ENCODE results near the gene LHCGR. TPM values are rescaled to one million over a fixed set of nuclear protein-coding genes. Genes with fewer than 3 reads are reported as not detected.

Gene LHCGR
- total RNA-seq, 1 experiment from 2014 or later = 0.31 TPM

GRCh38 chr2:48754874-48755273 is 650 bp downstream of the LHCGR start (continued):
- TF ChIP-seq, protein P1, sequence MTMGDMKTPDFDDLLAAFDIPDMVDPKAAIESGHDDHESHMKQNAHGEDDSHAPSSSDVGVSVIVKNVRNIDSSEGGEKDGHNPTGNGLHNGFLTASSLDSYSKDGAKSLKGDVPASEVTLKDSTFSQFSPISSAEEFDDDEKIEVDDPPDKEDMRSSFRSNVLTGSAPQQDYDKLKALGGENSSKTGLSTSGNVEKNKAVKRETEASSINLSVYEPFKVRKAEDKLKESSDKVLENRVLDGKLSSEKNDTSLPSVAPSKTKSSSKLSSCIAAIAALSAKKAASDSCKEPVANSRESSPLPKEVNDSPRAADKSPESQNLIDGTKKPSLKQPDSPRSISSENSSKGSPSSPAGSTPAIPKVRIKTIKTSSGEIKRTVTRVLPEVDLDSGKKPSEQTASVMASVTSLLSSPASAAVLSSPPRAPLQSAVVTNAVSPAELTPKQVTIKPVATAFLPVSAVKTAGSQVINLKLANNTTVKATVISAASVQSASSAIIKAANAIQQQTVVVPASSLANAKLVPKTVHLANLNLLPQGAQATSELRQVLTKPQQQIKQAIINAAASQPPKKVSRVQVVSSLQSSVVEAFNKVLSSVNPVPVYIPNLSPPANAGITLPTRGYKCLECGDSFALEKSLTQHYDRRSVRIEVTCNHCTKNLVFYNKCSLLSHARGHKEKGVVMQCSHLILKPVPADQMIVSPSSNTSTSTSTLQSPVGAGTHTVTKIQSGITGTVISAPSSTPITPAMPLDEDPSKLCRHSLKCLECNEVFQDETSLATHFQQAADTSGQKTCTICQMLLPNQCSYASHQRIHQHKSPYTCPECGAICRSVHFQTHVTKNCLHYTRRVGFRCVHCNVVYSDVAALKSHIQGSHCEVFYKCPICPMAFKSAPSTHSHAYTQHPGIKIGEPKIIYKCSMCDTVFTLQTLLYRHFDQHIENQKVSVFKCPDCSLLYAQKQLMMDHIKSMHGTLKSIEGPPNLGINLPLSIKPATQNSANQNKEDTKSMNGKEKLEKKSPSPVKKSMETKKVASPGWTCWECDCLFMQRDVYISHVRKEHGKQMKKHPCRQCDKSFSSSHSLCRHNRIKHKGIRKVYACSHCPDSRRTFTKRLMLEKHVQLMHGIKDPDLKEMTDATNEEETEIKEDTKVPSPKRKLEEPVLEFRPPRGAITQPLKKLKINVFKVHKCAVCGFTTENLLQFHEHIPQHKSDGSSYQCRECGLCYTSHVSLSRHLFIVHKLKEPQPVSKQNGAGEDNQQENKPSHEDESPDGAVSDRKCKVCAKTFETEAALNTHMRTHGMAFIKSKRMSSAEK (CRISPR knock-in tag; IDR thresholded peaks at IDR 0.05; ENCODE audit: borderline replicate concordance) = no peak
- no peak for TF ChIP-seq NR1H2 (CRISPR knock-in tag; IDR thresholded peaks at IDR 0.05)
- TF ChIP-seq, protein P2, sequence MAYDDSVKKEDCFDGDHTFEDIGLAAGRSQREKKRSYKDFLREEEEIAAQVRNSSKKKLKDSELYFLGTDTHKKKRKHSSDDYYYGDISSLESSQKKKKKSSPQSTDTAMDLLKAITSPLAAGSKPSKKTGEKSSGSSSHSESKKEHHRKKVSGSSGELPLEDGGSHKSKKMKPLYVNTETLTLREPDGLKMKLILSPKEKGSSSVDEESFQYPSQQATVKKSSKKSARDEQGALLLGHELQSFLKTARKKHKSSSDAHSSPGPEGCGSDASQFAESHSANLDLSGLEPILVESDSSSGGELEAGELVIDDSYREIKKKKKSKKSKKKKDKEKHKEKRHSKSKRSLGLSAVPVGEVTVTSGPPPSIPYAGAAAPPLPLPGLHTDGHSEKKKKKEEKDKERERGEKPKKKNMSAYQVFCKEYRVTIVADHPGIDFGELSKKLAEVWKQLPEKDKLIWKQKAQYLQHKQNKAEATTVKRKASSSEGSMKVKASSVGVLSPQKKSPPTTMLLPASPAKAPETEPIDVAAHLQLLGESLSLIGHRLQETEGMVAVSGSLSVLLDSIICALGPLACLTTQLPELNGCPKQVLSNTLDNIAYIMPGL (CRISPR knock-in tag; IDR thresholded peaks at IDR 0.05) = no peak
- no peak for TF ChIP-seq TEAD1 (CRISPR knock-in tag; IDR thresholded peaks at IDR 0.05)
- no peak for TF ChIP-seq ESRRA (CRISPR knock-in tag; IDR thresholded peaks at IDR 0.05; ENCODE audit: borderline replicate concordance)
- TF ChIP-seq ZNF671 (CRISPR knock-in tag; IDR thresholded peaks at IDR 0.05) = no peak
- TF ChIP-seq FOXK1 (CRISPR knock-in tag; IDR thresholded peaks at IDR 0.05) = no peak
- TF ChIP-seq KAT7 (CRISPR knock-in tag; IDR thresholded peaks at IDR 0.05; ENCODE audit: borderline replicate concordance) = no peak

DNA sequence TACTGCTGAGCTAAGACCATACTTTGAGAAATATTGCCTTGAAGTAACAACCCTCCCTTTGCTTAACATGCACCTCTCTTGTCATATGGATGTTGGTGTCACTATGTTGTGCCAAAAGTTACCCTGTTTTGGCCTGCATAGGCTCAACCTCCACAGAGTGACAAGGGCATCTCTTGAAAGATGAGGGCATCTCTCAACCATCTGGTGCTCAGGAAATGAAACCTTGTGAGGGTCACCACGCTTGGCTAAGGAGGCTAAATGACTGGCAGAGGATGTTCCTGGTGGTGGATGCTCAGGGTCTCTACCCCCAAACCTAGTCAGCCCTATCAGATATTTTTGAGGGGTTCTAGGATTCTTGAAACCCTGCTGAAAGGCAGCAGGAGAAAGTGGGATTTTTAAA is 2.3 kb downstream of the LHCGR start:
- no peak for DNase-seq (ENCODE audit: low spot score)
- TF ChIP-seq ZNF423 (CRISPR knock-in tag; IDR thresholded peaks at IDR 0.05) (no peak), E2F1 (CRISPR knock-in tag; IDR thresholded peaks at IDR 0.05) (no peak), TEAD1 (CRISPR knock-in tag; IDR thresholded peaks at IDR 0.05) (no peak), ZNF671 (CRISPR knock-in tag; IDR thresholded peaks at IDR 0.05) (no peak)
- Mint-ChIP-seq H3K4me1 (peaks cover 35% of the 10 kb centered on the region), H3K4me3 (no peak overlapping the region), H3K27me3 (ENCODE audit: low read depth) (peaks cover 26% of the 10 kb centered on the region), H3K36me3 (no peaks in the 10 kb centered on the region), H3K9me3 (no peaks in the 10 kb centered on the region), H3K27ac (no peak overlapping the region)
- ATAC-seq = no peak
- CTCF ChIA-PET = interaction anchor here (0.5 kb wide), 1 partner anchor 260 kb away, joined by 4 read pairs; no protein-coding TSS in a partner anchor
- POLR2A ChIA-PET = no interaction called here

DNA sequence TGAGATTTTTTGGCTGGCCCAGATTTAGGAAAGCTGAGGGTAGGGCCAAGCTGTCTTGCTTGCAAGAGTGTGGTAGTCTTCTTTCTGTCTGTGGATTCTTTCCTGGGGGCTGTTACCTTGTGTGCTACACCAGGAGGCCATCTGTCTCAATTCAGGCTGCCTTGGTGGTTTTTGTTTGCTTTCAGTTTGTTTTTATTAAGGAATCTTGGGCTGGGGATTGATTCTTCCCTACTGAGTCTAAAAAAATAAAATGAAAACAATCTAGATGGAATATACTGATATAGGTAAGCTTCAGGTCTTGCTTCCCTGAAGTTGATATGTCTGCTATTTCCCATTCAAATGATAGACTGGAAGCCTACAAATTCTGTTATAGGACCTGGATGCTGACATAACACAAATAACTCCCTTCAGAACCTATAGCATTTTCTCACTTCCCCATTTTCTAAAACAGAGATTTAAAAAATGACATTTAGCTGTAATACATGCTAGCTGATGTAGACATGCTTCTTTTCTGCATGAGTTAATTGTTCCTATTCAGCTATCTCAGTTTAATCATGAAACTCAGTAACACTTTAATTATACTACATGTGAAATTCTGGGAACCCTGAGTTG is 5.3 kb downstream of the LHCGR start:
- ATAC-seq (no peak), DNase-seq (ENCODE audit: low spot score) (no peak)
- ChIA-PET POLR2A (no interaction called here), CTCF (no interaction called here)
- Mint-ChIP-seq H3K27ac (no peak overlapping the region), H3K4me3 (no peak overlapping the region), H3K9me3 (no peaks in the 10 kb centered on the region), H3K4me1 (peaks cover 28% of the 10 kb centered on the region), H3K27me3 (ENCODE audit: low read depth) (peaks cover 15% of the 10 kb centered on the region), H3K36me3 (no peaks in the 10 kb centered on the region)
- TF ChIP-seq SMAD3 (CRISPR knock-in tag; IDR thresholded peaks at IDR 0.05; ENCODE audit: borderline replicate concordance) = no peak
- TF ChIP-seq USF1 (CRISPR knock-in tag; IDR thresholded peaks at IDR 0.05) = no peak
- no peak for TF ChIP-seq USF2 (CRISPR knock-in tag; IDR thresholded peaks at IDR 0.05)
- no peak for TF ChIP-seq CREB1 (CRISPR knock-in tag; IDR thresholded peaks at IDR 0.05)
- TF ChIP-seq, protein P3, sequence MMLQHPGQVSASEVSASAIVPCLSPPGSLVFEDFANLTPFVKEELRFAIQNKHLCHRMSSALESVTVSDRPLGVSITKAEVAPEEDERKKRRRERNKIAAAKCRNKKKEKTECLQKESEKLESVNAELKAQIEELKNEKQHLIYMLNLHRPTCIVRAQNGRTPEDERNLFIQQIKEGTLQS (CRISPR knock-in tag; conservative IDR thresholded peaks at IDR 0.05) = no peak
- TF ChIP-seq FOXJ3 (CRISPR knock-in tag; IDR thresholded peaks at IDR 0.05; ENCODE audit: borderline replicate concordance) = no peak
- no peak for TF ChIP-seq FOXK1 (CRISPR knock-in tag; IDR thresholded peaks at IDR 0.05)
- TF ChIP-seq E2F1 (CRISPR knock-in tag; IDR thresholded peaks at IDR 0.05) = no peak
- TF ChIP-seq IRF2 (CRISPR knock-in tag; IDR thresholded peaks at IDR 0.05; ENCODE audit: borderline replicate concordance, low read depth) = no peak
- TF ChIP-seq NR2C2 (CRISPR knock-in tag; IDR thresholded peaks at IDR 0.05) = no peak
- TF ChIP-seq CBFB (CRISPR knock-in tag; IDR thresholded peaks at IDR 0.05; ENCODE audit: low read depth) = no peak
- no peak for TF ChIP-seq MXD4 (CRISPR knock-in tag; IDR thresholded peaks at IDR 0.05; ENCODE audit: borderline replicate concordance)
- TF ChIP-seq SOX15 (CRISPR knock-in tag; IDR thresholded peaks at IDR 0.05) = no peak
